Inferior parietal cortex (tissue), 1 donor: ENCODE data around the gene SLCO3A1.
A peak's percentile ranks its signal among the peaks of the same experiment; 100 is the strongest.

ENCODE experiments used
- DNase-seq: peaks from one replicate; pipeline ENCODE4 v3.0.0-alpha.2; 2016; ENCODE audit errors: extremely low spot score

SLCO3A1 gene

DNA sequence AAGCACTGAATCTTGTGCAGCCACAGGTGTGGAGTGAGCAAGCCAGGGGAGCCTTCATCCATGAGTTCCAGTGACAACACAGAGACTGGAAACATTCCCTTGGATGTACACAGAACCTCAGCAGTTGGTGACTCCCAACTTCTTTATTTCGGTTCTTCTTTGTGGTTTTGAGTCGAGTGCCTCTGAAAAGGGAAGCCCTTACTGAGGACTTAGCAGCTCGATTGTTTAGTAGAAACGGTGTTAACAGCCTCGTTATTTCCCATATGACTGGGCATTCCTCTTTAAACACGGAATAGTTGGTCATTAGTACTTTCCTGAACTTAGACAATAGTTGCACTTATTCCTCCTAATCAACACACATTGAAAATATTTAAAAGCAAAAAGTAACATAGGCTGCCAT, 7.7 kb downstream of the SLCO3A1 start:
- no peak for DNase-seq

DNA sequence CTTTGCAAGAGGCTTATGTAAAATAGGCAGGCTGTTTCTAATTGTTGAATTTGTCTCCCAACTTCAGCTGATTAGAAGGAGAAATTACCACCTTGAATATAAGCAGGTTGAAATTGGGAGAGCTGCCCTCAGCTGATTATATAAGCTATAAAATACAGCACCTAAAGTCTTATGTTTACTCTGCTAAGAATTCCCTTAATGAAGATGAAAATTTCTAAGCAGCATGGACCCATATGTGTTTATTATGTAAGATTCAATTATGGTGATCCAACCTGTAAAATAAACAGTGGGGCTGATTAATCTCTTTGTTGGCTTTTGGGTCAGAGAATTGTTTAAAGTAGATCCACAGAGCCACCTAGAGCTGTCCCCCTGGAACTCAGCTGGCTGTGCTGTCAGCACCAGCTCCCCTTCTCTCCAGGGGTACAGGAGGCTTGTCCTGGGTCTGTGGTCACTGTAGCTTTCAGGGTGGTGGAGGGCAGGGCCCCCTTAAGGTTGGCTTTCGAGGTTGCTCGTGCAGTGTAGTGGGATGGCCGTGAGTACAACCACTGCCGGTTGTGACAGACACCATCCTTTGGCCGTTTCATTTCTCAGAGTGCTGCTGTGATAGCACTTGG, 9.5 kb downstream of the SLCO3A1 start:
- no peak for DNase-seq

DNA sequence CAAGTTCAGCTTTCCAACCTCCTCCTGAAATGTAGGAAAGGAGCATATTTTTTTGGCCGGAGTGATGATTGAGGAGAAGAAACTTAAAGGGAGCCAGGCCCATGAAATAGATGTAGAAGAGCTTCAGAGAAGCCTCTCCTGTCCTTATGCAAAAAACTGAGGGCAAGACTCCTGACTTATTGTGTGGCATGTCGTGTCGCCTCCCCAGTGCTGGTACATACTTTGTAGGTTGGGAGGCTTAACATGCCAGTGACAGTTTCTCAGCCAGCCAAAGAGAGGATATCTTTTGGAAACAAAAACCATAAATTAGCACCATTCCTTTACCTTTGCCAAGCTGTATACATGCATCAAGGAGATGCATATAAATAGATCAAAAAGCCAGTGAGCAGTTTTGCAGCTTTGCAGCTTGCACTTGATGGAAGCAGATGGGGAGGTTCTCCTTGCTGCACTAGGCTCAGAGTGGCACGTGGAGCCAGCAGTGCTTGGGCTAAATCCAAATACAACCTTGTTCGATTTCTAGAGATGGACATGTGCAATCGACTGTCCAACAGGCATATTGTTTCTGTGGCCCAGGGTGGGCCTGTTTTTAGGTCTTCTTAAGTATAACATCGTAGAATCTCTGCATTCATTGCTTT, 10.2 kb downstream of the SLCO3A1 start:
- DNase-seq = peak; percentile 46

DNA sequence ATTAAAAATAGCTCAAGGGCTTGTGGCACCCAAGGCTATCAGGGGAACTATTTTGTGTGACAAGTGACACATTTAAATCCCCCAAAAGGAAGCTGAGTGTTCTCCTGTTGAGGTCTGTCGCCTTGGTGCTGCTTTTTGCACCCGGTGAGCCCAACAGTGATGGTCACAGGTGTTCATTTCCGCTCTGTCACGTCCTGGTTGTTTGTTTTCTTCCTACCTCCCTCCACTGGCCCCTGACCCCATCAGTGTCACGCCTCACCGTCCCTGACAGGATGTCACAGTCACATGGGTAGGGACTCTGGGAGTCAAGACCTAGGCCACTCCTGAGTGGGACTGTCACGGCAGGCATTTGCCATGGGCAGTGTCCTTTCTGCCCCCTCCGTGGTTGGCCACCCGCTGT, 11.2 kb downstream of the SLCO3A1 start:
- no peak for DNase-seq

DNA sequence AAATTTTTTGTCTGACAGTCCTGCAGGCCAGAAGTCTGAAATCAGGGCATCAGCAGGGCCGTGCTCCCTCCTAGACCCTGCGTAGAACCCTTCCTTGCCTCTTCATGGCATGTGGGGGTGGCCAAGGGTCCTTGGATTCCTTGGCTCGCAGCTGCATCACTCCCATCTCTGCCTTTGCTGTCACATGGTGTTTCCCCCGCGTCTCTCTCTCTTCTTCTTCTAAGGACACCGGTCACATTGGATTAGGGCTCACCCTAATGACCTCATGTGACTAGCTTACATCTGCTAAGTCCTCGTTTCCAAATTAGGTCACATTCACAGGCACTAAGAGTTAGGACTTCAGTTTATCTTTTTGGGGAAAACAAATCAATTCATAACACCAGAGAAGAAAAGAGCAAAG, 12.0 kb downstream of the SLCO3A1 start:
- no peak for DNase-seq

DNA sequence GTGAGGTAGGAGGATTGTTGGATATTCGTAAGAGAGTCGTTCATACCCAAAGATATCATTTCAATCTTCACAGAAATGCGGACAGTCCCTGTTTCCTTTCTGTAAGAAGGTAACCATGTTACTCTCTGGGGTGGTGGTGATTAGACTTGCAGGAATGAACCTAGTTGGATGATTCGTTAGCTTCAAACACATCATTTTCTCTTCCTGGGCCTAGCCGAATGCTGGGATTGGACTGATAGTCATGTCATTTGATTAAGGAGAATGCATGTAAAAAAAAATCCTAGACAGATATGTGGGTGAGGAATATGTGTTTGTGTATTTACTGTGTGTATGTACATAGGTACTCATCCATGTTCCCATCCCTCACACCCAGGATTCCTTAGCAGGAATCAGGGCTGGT, 12.4 kb downstream of the SLCO3A1 start:
- no peak for DNase-seq

DNA sequence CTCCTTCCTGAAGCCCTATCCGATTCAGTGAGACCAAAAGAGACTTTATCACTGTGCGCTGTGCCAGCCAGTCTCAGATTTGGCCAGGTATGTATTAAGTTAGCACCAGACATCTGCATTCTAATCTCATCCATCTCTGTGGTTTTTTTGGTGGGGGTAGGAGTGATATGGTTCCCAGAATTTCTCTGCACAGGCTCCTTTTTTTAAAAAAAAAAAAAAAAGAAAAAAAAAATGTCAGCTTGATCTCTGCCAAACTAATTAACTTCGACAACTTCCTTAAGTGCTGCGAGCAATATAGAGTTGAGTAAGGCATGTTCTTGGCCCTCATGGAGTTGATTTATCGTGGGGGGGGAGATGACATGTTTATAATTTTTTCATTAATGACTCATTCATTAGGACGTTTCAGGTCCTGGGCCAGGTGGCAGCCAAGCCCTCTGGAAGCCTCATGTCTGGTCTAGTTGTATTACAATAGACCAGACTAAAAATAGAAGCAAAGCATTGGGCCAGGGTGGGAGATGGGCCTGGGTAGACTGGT, 12.9 kb downstream of the SLCO3A1 start:
- no peak for DNase-seq

DNA sequence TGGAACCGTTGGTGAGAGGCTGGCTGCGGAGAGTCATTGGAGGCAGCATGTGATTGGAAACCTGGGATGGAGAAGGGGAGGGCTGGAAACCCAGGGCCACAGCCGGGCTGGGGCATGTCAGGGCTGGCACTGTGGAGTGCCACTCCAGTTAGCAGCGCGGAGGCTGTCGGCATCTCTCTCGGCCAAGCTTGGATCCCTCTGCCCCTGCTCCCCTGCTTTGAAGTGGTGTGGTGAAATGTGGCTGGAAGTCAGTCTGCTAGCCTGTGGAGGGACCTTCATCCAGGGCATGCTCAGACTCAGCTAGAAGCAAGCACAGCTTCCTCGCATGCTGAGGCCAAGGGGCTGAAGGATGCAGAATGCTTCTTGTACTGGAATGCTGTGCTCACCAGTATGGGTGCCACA, 13.5 kb downstream of the SLCO3A1 start:
- DNase-seq = peak; percentile 49

DNA sequence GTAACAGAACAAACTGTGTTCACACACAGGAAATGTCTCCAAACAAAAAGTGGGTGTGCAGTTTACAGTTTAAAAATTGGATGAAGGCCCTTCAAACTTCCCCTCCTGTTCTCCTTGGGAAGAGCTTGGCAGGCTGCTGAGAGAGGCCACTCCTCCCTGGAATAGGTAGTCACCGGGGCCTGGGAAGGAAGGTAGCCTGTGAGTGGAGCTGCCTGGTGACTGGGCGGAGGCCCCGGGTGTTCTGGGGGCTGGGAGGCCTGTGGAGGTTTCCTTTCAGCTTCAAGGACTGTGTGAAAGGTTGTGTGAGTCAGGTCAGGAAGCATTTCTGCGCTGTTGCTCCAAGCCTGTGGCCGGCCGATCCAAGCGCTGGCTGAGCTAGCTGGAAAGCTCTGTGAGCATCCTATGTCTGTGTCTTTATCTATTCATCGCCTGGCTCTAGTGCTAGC, 14.1 kb downstream of the SLCO3A1 start:
- DNase-seq = no peak

DNA sequence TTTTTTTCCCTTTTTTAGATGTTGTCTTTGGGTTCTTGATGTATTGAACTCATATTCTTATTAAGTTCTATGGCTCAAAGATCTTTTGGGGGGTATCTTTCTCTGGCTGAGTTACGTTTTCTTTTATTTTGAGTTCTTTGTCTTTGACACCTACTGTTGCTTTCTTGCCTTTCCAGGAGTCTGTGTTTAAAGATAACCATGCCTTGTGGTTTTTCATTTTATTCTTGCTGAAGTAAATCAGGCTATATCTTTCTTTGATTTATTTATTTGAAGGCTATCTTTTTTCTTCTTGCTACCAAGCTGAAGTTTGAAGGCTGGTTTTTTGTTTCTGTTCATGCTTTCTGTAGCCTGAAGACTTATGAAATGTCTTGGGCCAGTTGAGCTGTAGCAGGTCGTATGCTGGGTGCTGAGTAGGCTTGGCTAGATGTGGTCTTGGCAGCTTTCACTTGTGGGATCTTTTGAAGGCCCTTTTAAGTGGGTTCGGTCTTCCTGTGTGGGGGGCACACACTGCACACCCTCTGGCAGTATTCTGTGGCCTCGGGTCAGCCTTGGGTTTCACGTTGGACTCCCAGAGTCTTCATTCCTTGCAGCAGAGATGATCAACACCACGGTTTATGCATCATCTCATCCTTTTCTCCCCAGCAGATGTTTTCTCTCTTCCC, 17.5 kb downstream of the SLCO3A1 start:
- DNase-seq = no peak

DNA sequence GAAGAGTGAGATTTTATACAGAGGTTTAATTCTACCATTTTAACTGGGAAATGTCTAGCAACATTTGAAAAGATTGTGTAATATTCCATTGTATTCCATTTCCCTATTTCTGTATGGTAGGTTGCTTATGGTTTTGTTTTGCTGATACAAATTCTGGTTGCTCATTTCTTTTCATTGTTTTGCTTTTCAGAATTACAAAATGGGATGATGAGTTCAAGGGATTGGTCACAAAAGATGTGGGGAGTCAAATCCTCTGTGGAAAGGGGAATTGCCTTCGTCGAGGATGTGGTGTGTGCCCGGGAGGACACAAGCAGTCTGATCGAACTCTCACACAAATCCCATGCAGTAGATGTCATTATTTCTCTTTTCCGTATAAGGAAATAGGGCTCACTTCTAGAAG, 18.3 kb downstream of the SLCO3A1 start:
- DNase-seq = no peak

DNA sequence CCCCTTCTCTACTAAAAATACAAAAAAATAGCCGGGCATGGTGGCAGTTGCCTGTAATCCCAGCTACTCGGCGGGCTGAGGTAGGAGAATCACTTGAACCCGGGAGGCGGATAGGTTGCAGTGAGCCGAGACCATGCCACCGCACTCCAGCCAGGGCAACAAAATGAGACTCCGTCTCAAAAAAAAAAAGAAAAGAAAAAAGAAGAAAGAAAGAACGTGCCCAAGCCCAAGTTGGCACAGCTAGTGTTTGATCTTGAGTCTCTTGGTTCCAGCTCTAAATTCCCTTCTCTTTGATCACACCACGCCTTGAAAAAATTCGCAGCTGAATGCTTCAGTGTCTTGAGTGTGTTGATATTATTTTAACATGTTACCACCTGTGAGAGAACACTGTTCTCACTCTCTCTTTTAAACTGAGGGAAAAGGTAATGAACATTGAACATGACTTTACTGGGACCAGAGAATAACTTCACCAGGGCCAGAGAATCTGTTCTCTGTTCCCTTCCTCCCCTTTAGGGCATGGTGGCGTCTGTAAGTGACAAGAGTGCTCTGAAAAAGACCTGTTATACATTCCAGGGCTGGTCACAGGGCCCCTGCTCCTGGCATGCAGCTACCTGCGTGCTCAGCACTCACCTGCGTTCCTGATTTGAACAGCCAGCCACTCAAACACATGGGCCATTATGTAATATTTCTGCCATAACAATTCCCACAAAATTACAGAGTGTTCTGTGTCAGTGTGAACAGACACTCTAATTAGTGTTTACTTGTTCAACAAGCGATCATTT, 19.0 kb downstream of the SLCO3A1 start:
- no peak for DNase-seq

DNA sequence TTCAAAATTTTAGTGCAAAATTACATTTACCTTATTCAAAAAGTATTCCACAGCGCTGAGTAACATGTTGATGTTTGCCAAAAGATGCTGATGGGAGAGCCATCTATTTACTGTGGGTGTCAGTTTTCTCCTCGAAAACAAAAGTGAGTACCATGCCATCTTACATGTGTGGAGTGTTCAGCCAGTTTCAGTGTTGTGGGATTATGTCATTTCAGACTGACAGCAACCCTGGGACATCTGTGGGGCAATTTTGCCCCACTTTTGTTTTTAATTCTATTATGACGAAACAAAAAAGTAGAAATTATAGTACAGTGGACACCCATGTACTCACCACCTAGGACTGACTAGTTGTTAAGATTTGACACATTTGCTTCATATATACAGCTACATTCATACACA, 19.6 kb downstream of the SLCO3A1 start:
- no peak for DNase-seq

DNA sequence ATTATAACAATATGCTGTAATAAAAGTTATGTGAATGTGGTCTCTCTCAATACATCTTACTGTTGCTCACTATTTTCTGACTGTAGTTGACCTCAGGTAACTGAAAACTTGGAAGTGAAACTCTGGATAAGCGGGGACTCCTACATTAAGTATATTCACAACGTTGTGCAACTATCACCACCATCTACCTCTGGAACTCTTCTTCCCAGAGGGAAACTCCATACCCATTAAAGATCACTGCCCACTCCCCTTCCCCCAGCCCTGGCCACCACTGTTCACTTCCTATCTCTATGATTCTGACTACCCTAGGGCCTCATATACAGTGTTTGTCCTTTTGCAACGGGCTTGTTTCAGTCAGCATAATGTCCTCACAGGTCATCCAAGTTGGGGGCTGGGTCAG, 20.7 kb downstream of the SLCO3A1 start:
- DNase-seq = no peak

DNA sequence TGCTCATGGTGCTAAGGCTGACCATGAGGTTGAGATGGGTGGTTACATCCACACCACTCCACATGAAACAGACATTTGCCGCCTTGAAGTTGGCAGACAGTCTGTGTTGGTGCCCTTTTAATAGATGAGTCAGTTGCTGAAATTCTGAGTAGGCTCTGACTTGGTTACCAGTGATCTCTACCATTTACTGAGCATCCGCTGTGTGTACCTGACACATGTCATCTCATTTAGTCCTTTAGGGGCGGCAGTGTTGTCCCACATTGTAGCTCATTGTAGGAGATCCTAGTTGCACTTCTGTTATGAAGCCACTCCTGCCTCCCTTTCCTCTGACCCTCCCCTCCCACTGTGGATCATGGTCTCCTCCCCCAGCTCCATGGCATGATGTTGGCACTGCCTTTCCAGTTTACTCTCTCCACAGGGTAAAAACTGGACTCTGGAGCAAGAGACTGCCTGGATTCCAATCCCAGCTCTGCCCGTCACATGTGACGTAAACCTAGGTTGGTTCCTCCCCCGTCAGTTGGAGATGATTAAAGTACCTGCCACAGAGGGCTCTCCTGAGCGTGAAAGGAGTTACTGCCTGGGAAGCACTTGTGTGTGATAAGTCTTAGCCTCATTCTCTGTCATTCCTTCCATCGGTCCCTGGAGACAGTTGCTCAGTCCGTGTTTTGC, 21.6 kb downstream of the SLCO3A1 start:
- DNase-seq = no peak

DNA sequence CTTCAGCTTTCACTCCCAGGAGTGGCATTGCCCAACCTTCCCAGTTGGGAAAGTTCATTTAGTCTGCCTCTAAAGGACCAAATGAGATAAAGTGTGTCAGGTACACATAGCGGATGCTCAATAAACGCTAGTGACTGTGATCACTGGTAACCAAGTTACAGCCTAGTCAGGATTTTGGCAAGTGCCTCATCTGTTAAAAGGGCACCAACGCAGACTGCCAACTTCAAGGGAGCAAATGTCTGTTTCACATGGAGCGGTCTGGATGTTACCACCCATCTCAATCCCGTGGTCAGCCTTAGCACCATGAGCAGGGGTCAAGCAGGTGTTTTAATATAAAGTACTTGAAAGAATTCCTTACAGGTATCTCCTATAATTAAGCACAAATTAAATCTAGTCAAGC, 22.7 kb downstream of the SLCO3A1 start:
- no peak for DNase-seq

DNA sequence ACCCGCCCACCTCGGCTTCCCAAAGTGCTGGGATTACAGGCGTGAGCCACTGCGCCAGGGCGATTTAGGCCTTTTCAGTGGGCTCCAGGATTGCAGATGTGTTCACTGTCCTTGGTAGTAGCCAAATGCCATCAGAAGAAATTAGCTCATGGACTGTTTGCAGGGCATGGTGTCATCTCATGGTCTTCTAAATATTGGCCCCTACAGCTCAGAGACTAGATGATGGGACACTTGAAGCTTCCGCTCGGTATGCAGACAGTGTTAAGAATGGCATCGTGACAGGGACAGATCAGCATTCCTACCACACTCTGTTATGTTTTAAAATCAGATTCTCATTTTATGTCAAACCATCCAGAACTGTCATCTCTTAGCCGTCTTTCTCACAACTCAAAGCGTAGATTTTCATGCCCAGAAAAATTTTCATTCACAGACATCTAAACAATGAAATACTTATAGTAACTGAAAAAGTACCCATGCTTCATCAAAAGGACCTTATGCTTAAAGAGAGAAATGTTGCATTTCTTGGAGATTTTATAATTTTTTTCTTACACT, 24.9 kb downstream of the SLCO3A1 start:
- DNase-seq = no peak

DNA sequence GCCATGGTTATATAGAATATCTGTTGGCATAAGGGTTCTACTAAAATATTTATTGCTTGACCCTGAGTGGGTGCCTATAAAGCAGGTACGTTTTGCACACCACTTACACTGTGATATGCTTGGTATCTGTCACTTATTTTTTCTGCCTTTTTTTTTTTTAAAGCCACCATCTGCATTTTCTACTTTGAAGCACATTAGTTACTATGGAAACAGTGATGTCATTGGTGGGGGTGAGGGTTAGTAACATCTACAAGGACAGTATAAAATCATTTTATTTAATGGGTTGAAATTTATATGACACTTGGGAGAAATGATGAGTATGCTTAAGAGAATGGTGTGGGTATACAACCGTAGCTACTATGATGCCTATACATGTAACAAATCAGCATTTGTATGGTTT, 25.6 kb downstream of the SLCO3A1 start:
- DNase-seq = no peak

DNA sequence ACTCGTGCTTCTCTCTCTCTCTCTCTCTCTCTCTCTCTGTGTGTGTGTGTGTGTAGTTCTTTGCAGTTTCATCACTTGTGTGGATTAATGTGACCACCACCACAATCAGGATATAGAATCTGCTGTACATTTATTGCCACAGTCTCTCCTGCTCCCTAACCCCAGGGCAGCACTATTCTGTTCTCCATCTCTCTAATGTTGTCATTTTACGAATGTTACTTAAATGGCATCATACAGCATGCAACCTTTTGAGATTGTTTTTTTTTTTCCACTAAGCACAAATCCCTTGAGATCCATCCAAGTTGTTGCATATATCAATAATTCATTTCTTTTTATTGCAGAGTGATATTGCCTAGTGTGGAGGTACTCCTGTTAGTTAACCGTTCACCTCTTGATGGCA, 26.9 kb downstream of the SLCO3A1 start:
- DNase-seq = no peak

DNA sequence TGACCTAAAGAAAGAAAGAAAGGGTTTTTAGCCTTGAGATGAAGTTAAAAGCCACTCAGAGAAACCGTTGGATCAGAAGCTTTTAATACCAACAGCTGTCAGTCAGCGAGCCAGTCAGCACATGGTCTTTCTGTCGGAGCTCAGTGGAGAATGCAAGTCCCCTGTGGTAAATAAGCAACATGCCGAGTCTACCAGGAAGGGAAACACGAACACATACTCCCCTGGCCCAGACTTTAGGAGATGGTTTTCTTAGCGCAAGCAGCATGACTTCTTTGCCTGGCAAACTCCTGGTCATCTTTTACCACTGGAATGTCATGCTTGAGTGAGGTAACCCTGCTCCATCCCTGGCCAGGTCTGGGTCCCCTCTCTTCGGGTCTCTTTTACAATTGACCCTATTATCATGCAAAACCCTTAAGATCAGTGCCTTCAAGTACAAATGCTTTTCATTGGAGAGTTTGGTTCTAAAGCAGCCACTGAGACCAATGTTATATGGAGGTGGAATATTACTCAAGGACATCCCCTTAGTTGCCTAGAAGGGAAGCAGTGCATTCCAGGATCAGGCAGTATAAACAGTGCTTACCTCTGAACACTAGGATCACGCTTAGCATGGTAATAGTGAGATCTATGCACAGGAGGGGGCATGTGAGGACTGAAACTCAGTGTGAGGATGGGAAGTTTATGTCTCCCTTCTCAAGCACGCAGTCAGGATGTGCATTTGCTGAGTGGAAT, 28.2 kb downstream of the SLCO3A1 start:
- no peak for DNase-seq
